HEK293 (cell line): ENCODE measurements around the gene TAF15.
A peak's percentile ranks its signal among the peaks of the same experiment; 100 is the strongest.

Experiments used
- EGR2 ChIP-seq: fragments of 450-650 bp; formaldehyde crosslinking; IDR thresholded peaks from 2 replicates; pipeline ENCODE4 v1.5.1; 2016; ENCODE audit warnings: low read depth, missing biosample characterization, missing genetic modification characterization
- HOXA7 ChIP-seq: sonication (generic); formaldehyde crosslinking; IDR thresholded peaks from 2 replicates; pipeline ENCODE4 v1.8.1; 2022; ENCODE audit warnings: missing genetic modification reagents, borderline replicate concordance
- HOXC10 ChIP-seq: sonication (generic); formaldehyde crosslinking; IDR thresholded peaks from 2 replicates; pipeline ENCODE4 v1.8.1; 2023; ENCODE audit warnings: mild to moderate bottlenecking, missing genetic modification reagents
- IKZF3 ChIP-seq: fragments of 450-650 bp; IDR thresholded peaks from 2 replicates; pipeline ENCODE4 v1.5.0; 2018; ENCODE audit warnings: missing biosample characterization, mild to moderate bottlenecking, missing genetic modification characterization, moderate library complexity
- KLF8 ChIP-seq: fragments of 450-650 bp; formaldehyde crosslinking; IDR thresholded peaks from 2 replicates; pipeline ENCODE4 v1.5.1; 2016; ENCODE audit warnings: missing biosample characterization, missing genetic modification characterization
- OVOL3 ChIP-seq: fragments of 450-650 bp; formaldehyde crosslinking; IDR thresholded peaks from 2 replicates; pipeline ENCODE4 v1.5.1; 2016; ENCODE audit warnings: missing biosample characterization, missing genetic modification characterization
- PRDM1 ChIP-seq: fragments of 450-650 bp; formaldehyde crosslinking; IDR thresholded peaks from 2 replicates; pipeline ENCODE4; 2016; ENCODE audit warnings: missing biosample characterization, missing genetic modification characterization
- SCRT1 ChIP-seq: fragments of 450-650 bp; formaldehyde crosslinking; IDR thresholded peaks from 2 replicates; pipeline ENCODE4 v1.5.1; 2016; ENCODE audit warnings: missing biosample characterization, missing genetic modification characterization, borderline replicate concordance
- SCRT2 ChIP-seq: fragments of 450-650 bp; formaldehyde crosslinking; IDR thresholded peaks from 2 replicates; pipeline ENCODE4 v1.5.1; 2016; ENCODE audit warnings: missing biosample characterization, missing genetic modification characterization
- YY2 ChIP-seq: fragments of 450-650 bp; formaldehyde crosslinking; IDR thresholded peaks from 2 replicates; pipeline ENCODE4 v1.5.1; 2016; ENCODE audit warnings: missing biosample characterization, missing genetic modification characterization
- ZBTB48 ChIP-seq: fragments of 450-650 bp; formaldehyde crosslinking; IDR thresholded peaks from 2 replicates; pipeline ENCODE4 v1.5.1; 2016; ENCODE audit warnings: missing biosample characterization, missing genetic modification characterization
- ZBTB6 ChIP-seq: fragments of 450-650 bp; formaldehyde crosslinking; IDR thresholded peaks from 2 replicates; pipeline ENCODE4 v1.5.1; 2017; ENCODE audit warnings: missing biosample characterization, missing genetic modification characterization
- ZIC2 ChIP-seq: fragments of 450-650 bp; formaldehyde crosslinking; IDR thresholded peaks from 2 replicates; pipeline ENCODE4 v1.5.1; 2016; ENCODE audit warnings: missing biosample characterization, missing genetic modification characterization
- ZNF132 ChIP-seq: fragments of 450-650 bp; formaldehyde crosslinking; IDR thresholded peaks from 2 replicates; pipeline ENCODE4 v1.5.1; 2017; ENCODE audit warnings: missing biosample characterization, missing genetic modification characterization, borderline replicate concordance
- ZNF146 ChIP-seq: fragments of 450-650 bp; formaldehyde crosslinking; IDR thresholded peaks from 2 replicates; pipeline ENCODE4 v1.5.1; 2016; ENCODE audit warnings: missing biosample characterization, missing genetic modification characterization
- ZNF155 ChIP-seq: fragments of 450-650 bp; formaldehyde crosslinking; IDR thresholded peaks from 2 replicates; pipeline ENCODE4 v1.5.1; 2016; ENCODE audit warnings: missing biosample characterization, missing genetic modification characterization
- ZNF169 ChIP-seq: fragments of 450-650 bp; formaldehyde crosslinking; IDR thresholded peaks from 2 replicates; pipeline ENCODE4 v1.5.1; 2016; ENCODE audit warnings: missing biosample characterization, missing genetic modification characterization
- ZNF175 ChIP-seq: fragments of 450-650 bp; formaldehyde crosslinking; IDR thresholded peaks from 2 replicates; pipeline ENCODE4 v1.5.1; 2016; ENCODE audit warnings: missing biosample characterization, missing genetic modification characterization
- ZNF18 ChIP-seq: fragments of 450-650 bp; formaldehyde crosslinking; IDR thresholded peaks from 2 replicates; pipeline ENCODE4 v1.5.1; 2016; ENCODE audit warnings: missing biosample characterization, missing genetic modification characterization
- ZNF202 ChIP-seq: fragments of 450-650 bp; formaldehyde crosslinking; IDR thresholded peaks from 2 replicates; pipeline ENCODE4 v1.5.1; 2016; ENCODE audit warnings: missing biosample characterization, missing genetic modification characterization, borderline replicate concordance
- ZNF223 ChIP-seq: fragments of 450-650 bp; formaldehyde crosslinking; IDR thresholded peaks from 2 replicates; pipeline ENCODE4 v1.5.1; 2016; ENCODE audit warnings: missing biosample characterization, missing genetic modification characterization
- ZNF239 ChIP-seq: fragments of 450-650 bp; formaldehyde crosslinking; IDR thresholded peaks from 2 replicates; pipeline ENCODE4 v1.5.1; 2016; ENCODE audit warnings: missing biosample characterization, missing genetic modification characterization
- ZNF292 ChIP-seq: fragments of 450-650 bp; formaldehyde crosslinking; IDR thresholded peaks from 2 replicates; pipeline ENCODE4 v1.5.1; 2016; ENCODE audit warnings: low read depth, missing biosample characterization, missing genetic modification characterization, borderline replicate concordance
- ZNF366 ChIP-seq: fragments of 450-650 bp; formaldehyde crosslinking; conservative IDR thresholded peaks from 2 replicates; pipeline ENCODE4 v1.5.1; 2016; ENCODE audit warnings: missing biosample characterization, missing genetic modification characterization
- ZNF391 ChIP-seq: fragments of 450-650 bp; formaldehyde crosslinking; IDR thresholded peaks from 2 replicates; pipeline ENCODE4 v1.5.1; 2016; ENCODE audit warnings: low read depth, missing biosample characterization, missing genetic modification characterization, borderline replicate concordance
- ZNF423 ChIP-seq: fragments of 450-650 bp; formaldehyde crosslinking; IDR thresholded peaks from 2 replicates; pipeline ENCODE4 v1.5.1; 2016; ENCODE audit warnings: missing biosample characterization, missing genetic modification characterization
- ZNF426 ChIP-seq: fragments of 450-650 bp; formaldehyde crosslinking; IDR thresholded peaks from 2 replicates; pipeline ENCODE4 v1.5.1; 2017; ENCODE audit warnings: missing biosample characterization, missing genetic modification characterization, mild to moderate bottlenecking, inconsistent platforms, moderate library complexity
- ZNF514 ChIP-seq: fragments of 450-650 bp; formaldehyde crosslinking; IDR thresholded peaks from 2 replicates; pipeline ENCODE4 v1.5.1; 2016; ENCODE audit warnings: missing biosample characterization, missing genetic modification characterization
- ZNF530 ChIP-seq: fragments of 450-650 bp; formaldehyde crosslinking; IDR thresholded peaks from 2 replicates; pipeline ENCODE4 v1.5.1; 2016; ENCODE audit warnings: low read depth, missing biosample characterization, missing genetic modification characterization
- ZNF544 ChIP-seq: fragments of 450-650 bp; formaldehyde crosslinking; IDR thresholded peaks from 2 replicates; pipeline ENCODE4 v1.5.0; 2017; ENCODE audit warnings: missing biosample characterization, missing genetic modification characterization
- ZNF549 ChIP-seq: fragments of 450-650 bp; IDR thresholded peaks from 2 replicates; pipeline ENCODE4 v1.5.1; 2018; ENCODE audit warnings: missing biosample characterization, missing genetic modification characterization, mild to moderate bottlenecking, inconsistent platforms, moderate library complexity
- ZNF561 ChIP-seq: fragments of 450-650 bp; IDR thresholded peaks from 2 replicates; pipeline ENCODE4 v1.5.1; 2018; ENCODE audit warnings: missing biosample characterization, missing genetic modification characterization, borderline replicate concordance
- ZNF596 ChIP-seq: fragments of 450-650 bp; IDR thresholded peaks from 2 replicates; pipeline ENCODE4 v1.5.0; 2018; ENCODE audit warnings: missing biosample characterization, mild to moderate bottlenecking, missing genetic modification characterization, moderate library complexity
- ZNF639 ChIP-seq: fragments of 450-650 bp; formaldehyde crosslinking; IDR thresholded peaks from 2 replicates; pipeline ENCODE4 v1.5.1; 2016; ENCODE audit warnings: missing biosample characterization, missing genetic modification characterization
- ZNF660 ChIP-seq: fragments of 450-650 bp; IDR thresholded peaks from 2 replicates; pipeline ENCODE4 v1.5.1; 2018; ENCODE audit warnings: missing biosample characterization, mild to moderate bottlenecking, missing genetic modification characterization
- ZNF670 ChIP-seq: fragments of 450-650 bp; formaldehyde crosslinking; IDR thresholded peaks from 2 replicates; pipeline ENCODE4 v1.5.1; 2016; ENCODE audit warnings: missing biosample characterization, missing genetic modification characterization, low read depth
- ZNF776 ChIP-seq: fragments of 450-650 bp; formaldehyde crosslinking; IDR thresholded peaks from 2 replicates; pipeline ENCODE4 v1.5.0; 2017; ENCODE audit warnings: missing biosample characterization, missing genetic modification characterization, borderline replicate concordance
- ZNF777 ChIP-seq: fragments of 450-650 bp; formaldehyde crosslinking; IDR thresholded peaks from 2 replicates; pipeline ENCODE4 v1.5.1; 2017; ENCODE audit warnings: missing biosample characterization, missing genetic modification characterization, borderline replicate concordance
- ZNF830 ChIP-seq: fragments of 450-650 bp; IDR thresholded peaks from 2 replicates; pipeline ENCODE4 v1.5.0; 2018; ENCODE audit warnings: missing biosample characterization, missing genetic modification characterization, low read depth, mild to moderate bottlenecking, moderate library complexity

TAF15 gene

GRCh38 chr17:35808962-35809854, at the start of gene TAF15 (continued):
- TF ChIP-seq ZNF169 (tag by site-specific recombination): no peak
- peak; percentile 87 for TF ChIP-seq IKZF3 (tag by site-specific recombination)
- TF ChIP-seq ZNF670 (tag by site-specific recombination): no peak
- TF ChIP-seq ZNF514 (tag by site-specific recombination): no peak
- peak; percentile 69; the same call in 1 of the 2 replicates for TF ChIP-seq ZNF391 (tag by site-specific recombination)
- TF ChIP-seq ZBTB6 (tag by site-specific recombination): no peak
- no peak for TF ChIP-seq ZNF202 (tag by site-specific recombination)
- no peak for TF ChIP-seq HOXA7 (CRISPR knock-in tag)
- peak; percentile 87 for TF ChIP-seq YY2 (tag by site-specific recombination)
- TF ChIP-seq SCRT2 (tag by site-specific recombination): no peak
- no peak for TF ChIP-seq ZNF549 (tag by site-specific recombination)
- no peak for TF ChIP-seq ZNF175 (tag by site-specific recombination)
- TF ChIP-seq ZNF426 (tag by site-specific recombination): no peak
- no peak for TF ChIP-seq ZNF146
- peak; percentile 59; the same call in 1 of the 2 replicates for TF ChIP-seq ZNF18
- peak; percentile 62 for TF ChIP-seq KLF8 (tag by site-specific recombination)
- no peak for TF ChIP-seq ZNF132
- TF ChIP-seq ZNF223: no peak
- TF ChIP-seq ZIC2 (tag by site-specific recombination): 0 out of 2 replicates have a peak, but pooled peaks have one; percentile 3
- no peak for TF ChIP-seq ZNF292 (tag by site-specific recombination)
- TF ChIP-seq PRDM1 (tag by site-specific recombination): peak; percentile 92
- no peak for TF ChIP-seq ZNF776 (tag by site-specific recombination)
- TF ChIP-seq HOXC10 (CRISPR knock-in tag): no peak
- TF ChIP-seq ZNF830 (tag by site-specific recombination): no peak
- TF ChIP-seq ZNF239: peak; percentile 57; the same call in 1 of the 2 replicates
- no peak for TF ChIP-seq ZNF530 (tag by site-specific recombination)
- peak; percentile 68; the same call in 1 of the 2 replicates for TF ChIP-seq ZBTB48 (tag by site-specific recombination)
- TF ChIP-seq ZNF660 (tag by site-specific recombination): peak; percentile 45
- TF ChIP-seq ZNF639: peak; percentile 48
- no peak for TF ChIP-seq ZNF596
- TF ChIP-seq ZNF561: peak; percentile 15
- no peak for TF ChIP-seq SCRT1 (tag by site-specific recombination)
- TF ChIP-seq OVOL3 (tag by site-specific recombination): peak; percentile 64
- TF ChIP-seq ZNF544 (tag by site-specific recombination): no peak
- no peak for TF ChIP-seq ZNF423 (tag by site-specific recombination)
- no peak for TF ChIP-seq ZNF777 (tag by site-specific recombination)
- no peak for TF ChIP-seq ZNF155 (tag by site-specific recombination)
- TF ChIP-seq ZNF366 (tag by site-specific recombination): peak; percentile 84
- no peak; the same call in 1 of the 2 replicates for TF ChIP-seq EGR2 (tag by site-specific recombination)
